ENCODE data around the gene PRADC1. TPM values are rescaled to one million over a fixed set of nuclear protein-coding genes. Genes with fewer than 3 reads are reported as not detected.

PRADC1 gene
- total RNA-seq, 3 donors from 2014 or later = 21.6 to 49.6 (median 25.6) TPM

DNA sequence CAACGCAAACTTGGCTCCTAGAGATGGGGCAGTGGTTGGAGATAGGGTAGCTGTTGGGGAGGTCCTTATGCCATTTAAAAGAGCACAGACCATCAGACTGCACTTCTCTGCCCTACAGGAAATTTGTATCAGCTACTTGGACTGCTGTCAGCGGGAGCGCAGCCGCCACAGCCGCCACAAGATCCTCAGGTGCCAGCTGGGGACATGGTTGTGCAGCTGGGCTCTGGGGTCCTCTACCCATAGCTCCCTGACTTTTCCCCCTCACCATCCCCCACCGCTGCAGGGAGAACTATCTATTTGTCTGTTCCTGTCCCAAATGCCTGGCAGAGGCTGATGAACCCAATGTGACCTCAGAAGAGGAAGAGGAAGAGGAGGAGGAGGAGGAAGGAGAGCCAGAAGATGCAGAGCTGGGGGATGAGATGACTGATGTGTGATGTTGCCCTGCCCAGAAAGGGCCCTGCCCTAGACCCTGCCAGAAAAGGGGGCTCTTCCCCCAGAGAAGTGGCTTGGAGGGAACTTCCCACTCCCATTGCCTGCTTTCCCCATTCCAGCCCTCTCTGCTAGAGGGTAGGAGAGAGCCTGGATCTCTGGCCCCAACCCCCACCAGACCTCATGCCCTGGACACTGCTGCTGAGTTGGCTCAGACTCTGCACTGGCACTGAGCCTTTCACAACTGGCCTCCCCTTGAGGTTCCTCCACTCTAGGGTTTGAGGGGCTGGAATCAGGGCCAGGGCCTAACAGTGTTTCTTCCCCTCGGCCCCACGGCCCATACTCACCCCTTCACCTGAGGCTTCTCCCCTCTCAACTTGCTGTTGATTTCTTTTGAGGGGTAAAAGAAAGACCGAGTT lies 7.3 kb downstream of the PRADC1 start:
- intact Hi-C loops (cut with DNase I; ENCODE audit: low total_unique reads) = no loop called here
- H3K27me3 ChIP-seq = no peaks in the 10 kb centered on the region
- no peaks in the 10 kb centered on the region for H3K9me3 ChIP-seq
- no peak overlapping the region for H3K27ac ChIP-seq
- H3K36me3 ChIP-seq = no peaks in the 10 kb centered on the region
- TF ChIP-seq POLR2A (IDR thresholded peaks at IDR 0.05) (no peak), POLR2AphosphoS5 (IDR thresholded peaks at IDR 0.05) (no peak)
- TF ChIP-seq, protein P1, sequence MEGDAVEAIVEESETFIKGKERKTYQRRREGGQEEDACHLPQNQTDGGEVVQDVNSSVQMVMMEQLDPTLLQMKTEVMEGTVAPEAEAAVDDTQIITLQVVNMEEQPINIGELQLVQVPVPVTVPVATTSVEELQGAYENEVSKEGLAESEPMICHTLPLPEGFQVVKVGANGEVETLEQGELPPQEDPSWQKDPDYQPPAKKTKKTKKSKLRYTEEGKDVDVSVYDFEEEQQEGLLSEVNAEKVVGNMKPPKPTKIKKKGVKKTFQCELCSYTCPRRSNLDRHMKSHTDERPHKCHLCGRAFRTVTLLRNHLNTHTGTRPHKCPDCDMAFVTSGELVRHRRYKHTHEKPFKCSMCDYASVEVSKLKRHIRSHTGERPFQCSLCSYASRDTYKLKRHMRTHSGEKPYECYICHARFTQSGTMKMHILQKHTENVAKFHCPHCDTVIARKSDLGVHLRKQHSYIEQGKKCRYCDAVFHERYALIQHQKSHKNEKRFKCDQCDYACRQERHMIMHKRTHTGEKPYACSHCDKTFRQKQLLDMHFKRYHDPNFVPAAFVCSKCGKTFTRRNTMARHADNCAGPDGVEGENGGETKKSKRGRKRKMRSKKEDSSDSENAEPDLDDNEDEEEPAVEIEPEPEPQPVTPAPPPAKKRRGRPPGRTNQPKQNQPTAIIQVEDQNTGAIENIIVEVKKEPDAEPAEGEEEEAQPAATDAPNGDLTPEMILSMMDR (IDR thresholded peaks at IDR 0.05) = no peak
- DNase-seq (ENCODE audit: low spot score in 2 of 2) = no peak
- H3K4me1 ChIP-seq = no peaks in the 10 kb centered on the region
- no peak overlapping the region for H3K4me3 ChIP-seq

GRCh38 chr2:73223821-73224220 lies 9.2 kb downstream of the PRADC1 start:
- Histone ChIP-seq H3K9me3 (no peaks in the 10 kb centered on the region), H3K4me1 (no peaks in the 10 kb centered on the region), H3K27me3 (no peaks in the 10 kb centered on the region), H3K27ac (no peak overlapping the region), H3K36me3 (no peaks in the 10 kb centered on the region), H3K4me3 (no peak overlapping the region)
- TF ChIP-seq POLR2AphosphoS5 (IDR thresholded peaks at IDR 0.05) = no peak
- TF ChIP-seq, protein P1 (IDR thresholded peaks at IDR 0.05) = no peak
- no peak for TF ChIP-seq POLR2A (IDR thresholded peaks at IDR 0.05)
- intact Hi-C loops (cut with DNase I; ENCODE audit: low total_unique reads) = no loop called here
- no peak for DNase-seq (ENCODE audit: low spot score in 2 of 2)

DNA sequence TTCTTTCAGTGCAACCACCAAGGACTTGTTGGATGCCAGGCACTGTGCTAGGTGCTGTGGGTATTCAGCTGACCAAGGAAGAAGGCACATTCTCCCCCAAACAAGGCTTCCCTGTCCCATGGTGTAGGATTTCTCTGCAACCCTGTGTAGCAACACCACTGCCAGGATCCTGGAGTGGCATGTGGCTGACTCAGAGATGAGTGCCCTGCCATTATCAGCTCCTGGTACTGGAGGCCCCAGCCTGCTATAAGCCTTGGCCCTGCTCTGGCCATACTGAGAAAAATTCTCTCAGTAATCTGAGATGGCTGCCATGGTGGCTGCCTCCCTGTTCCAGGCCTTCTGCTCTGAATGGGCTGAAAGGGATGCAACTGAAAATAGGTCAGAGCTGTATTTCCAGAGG lies 14.7 kb downstream of the PRADC1 start:
- Histone ChIP-seq H3K27me3 (no peaks in the 10 kb centered on the region), H3K9me3 (no peaks in the 10 kb centered on the region), H3K27ac (no peak overlapping the region), H3K4me1 (no peaks in the 10 kb centered on the region), H3K36me3 (no peaks in the 10 kb centered on the region), H3K4me3 (no peak overlapping the region)
- no peak for DNase-seq (ENCODE audit: low spot score in 2 of 2)
- intact Hi-C loops (cut with DNase I; ENCODE audit: low total_unique reads) = no loop called here
- TF ChIP-seq POLR2AphosphoS5 (IDR thresholded peaks at IDR 0.05) (no peak), POLR2A (IDR thresholded peaks at IDR 0.05) (no peak)
- TF ChIP-seq, protein P1 (IDR thresholded peaks at IDR 0.05) = no peak

GRCh38 chr2:73217826-73218225 lies 15.2 kb downstream of the PRADC1 start:
- H3K4me1 ChIP-seq = no peaks in the 10 kb centered on the region
- no peak for DNase-seq (ENCODE audit: low spot score in 2 of 2)
- intact Hi-C loops (cut with DNase I; ENCODE audit: low total_unique reads) = no loop called here

DNA sequence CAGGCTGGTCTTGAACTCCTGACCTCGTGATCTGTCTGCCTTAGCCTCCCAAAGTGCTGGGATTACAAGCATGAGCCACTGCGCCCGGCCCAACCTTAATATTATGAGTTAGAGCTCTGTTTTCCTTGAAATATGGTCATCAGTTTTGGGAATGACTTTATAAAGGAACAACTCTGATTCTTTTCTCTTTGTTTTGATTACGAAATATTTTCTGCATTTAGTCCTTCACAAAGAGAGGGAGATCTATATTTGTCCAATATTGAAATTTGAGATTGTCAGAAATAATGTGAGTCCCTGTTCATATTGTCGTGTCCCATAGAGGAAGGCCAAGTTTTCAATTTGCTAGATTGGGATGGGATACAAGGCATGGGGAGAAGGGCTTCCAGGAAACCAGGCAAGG lies 15.9 kb downstream of the PRADC1 start:
- intact Hi-C loops (cut with DNase I; ENCODE audit: low total_unique reads) = no loop called here
- no peak for DNase-seq (ENCODE audit: low spot score in 2 of 2)
- no peak overlapping the region for H3K27ac ChIP-seq
- no peaks in the 10 kb centered on the region for H3K4me1 ChIP-seq
- TF ChIP-seq POLR2AphosphoS5 (IDR thresholded peaks at IDR 0.05) = no peak
- TF ChIP-seq POLR2A (IDR thresholded peaks at IDR 0.05) = no peak
- TF ChIP-seq, protein P1 (IDR thresholded peaks at IDR 0.05) = no peak
- H3K36me3 ChIP-seq = no peaks in the 10 kb centered on the region
- no peaks in the 10 kb centered on the region for H3K27me3 ChIP-seq
- no peaks in the 10 kb centered on the region for H3K9me3 ChIP-seq
- no peak overlapping the region for H3K4me3 ChIP-seq

More at GRCh38 chr2:73217826-73218225, 15.2 kb downstream of the PRADC1 start:
- Histone ChIP-seq H3K9me3 (no peaks in the 10 kb centered on the region), H3K36me3 (no peaks in the 10 kb centered on the region), H3K27me3 (no peaks in the 10 kb centered on the region), H3K27ac (no peak overlapping the region), H3K4me3 (no peak overlapping the region)
- no peak for TF ChIP-seq POLR2AphosphoS5 (IDR thresholded peaks at IDR 0.05)
- no peak for TF ChIP-seq POLR2A (IDR thresholded peaks at IDR 0.05)
- TF ChIP-seq, protein P1 (IDR thresholded peaks at IDR 0.05) = no peak

Measured in breast epithelium (tissue), 4 donors.